Measurements from ENCODE around the gene TRIAP1. TPM values are rescaled to one million over a fixed set of nuclear protein-coding genes. Genes with fewer than 3 reads are reported as not detected.
"Not testable (repeated sequence)": the region's sequence is repeated elsewhere in the genome, so short reads cannot be mapped to it uniquely, and the experiment has no call there.

TRIAP1 gene
- total RNA-seq = 10 to 100 TPM; 36.2 to 40.9 TPM

- Mint-ChIP-seq H3K9me3 (ENCODE audit: insufficient read depth) (no peaks in the 10 kb centered on the region), H3K27ac (peak within 1 kb of the TSS; percentile 99), H3K36me3 (ENCODE audit: low read depth) (peaks cover 62% of the 10 kb centered on the region), H3K4me1 (ENCODE audit: low read depth) (peaks cover 41% of the 10 kb centered on the region), H3K27me3 (ENCODE audit: low read depth) (no peaks in the 10 kb centered on the region), H3K4me3 (peak within 1 kb of the TSS; percentile 97)
- POLR2A ChIA-PET = interaction anchor here (0.6 to 1.9 kb wide), 5 partner anchors 9 to 743 kb away, joined by 3 to 6 read pairs (median 3); partner anchors contain the start of gene SRSF9
- ATAC-seq (peak; percentile 96), DNase-seq (peak; percentile 92)
- CTCF ChIA-PET = interaction anchor here (1.5 to 2.8 kb wide), 4 partner anchors 12 to 23 kb away, joined by 6 to 17 read pairs (median 12); partner anchors contain the start of gene SRSF9
Measured at GRCh38 chr12:120445911-120446843, at the start of gene TRIAP1, which contains the start of gene GATC. TSS of gene TRIAP1 (minus strand) at chr12:120446384. CDS start at chr12:120446372, 12 bp downstream. TSS of gene GATC (plus strand) at chr12:120446444. CDS start at chr12:120446481, 37 bp downstream.

- no peaks in the 10 kb centered on the region for H3K27me3 Mint-ChIP-seq (ENCODE audit: low read depth)
- H3K9me3 Mint-ChIP-seq (ENCODE audit: insufficient read depth) = no peaks in the 10 kb centered on the region
- ChIA-PET CTCF (interaction anchor here (1.1 to 2.4 kb wide), 8 partner anchors 16 to 138 kb away, joined by 3 to 21 read pairs (median 6); partner anchors contain the start of gene SRSF9), POLR2A (interaction anchor here (0.9 to 3.4 kb wide), 4 partner anchors 26 to 294 kb away, joined by 3 to 19 read pairs (median 3); partner anchors contain the start of genes POP5, RPLP0 and SRSF9)
- DNase-seq (no peak), ATAC-seq (peak; percentile 13)
- peaks cover 30% of the 10 kb centered on the region for H3K4me1 Mint-ChIP-seq (ENCODE audit: low read depth)
- peak overlapping the region; percentile 89 for H3K4me3 Mint-ChIP-seq
- H3K36me3 Mint-ChIP-seq (ENCODE audit: low read depth) = peaks cover 28% of the 10 kb centered on the region
- peak overlapping the region; percentile 81 for H3K27ac Mint-ChIP-seq
Measured at GRCh38 chr12:120495186-120495730, 49.1 kb upstream of the TRIAP1 start.

GRCh38 chr12:120490833-120491512, 44.8 kb upstream of the TRIAP1 start:
- CTCF ChIA-PET = interaction anchor here (0.6 to 1.6 kb wide), 5 partner anchors 8 to 51 kb away, joined by 3 to 4 read pairs (median 3); no protein-coding TSS in a partner anchor

GRCh38 chr12:120490325-120490724, 44.1 kb upstream of the TRIAP1 start:
- no peak for ATAC-seq
- Mint-ChIP-seq H3K4me3 (no peak overlapping the region), H3K9me3 (ENCODE audit: insufficient read depth) (no peaks in the 10 kb centered on the region), H3K36me3 (ENCODE audit: low read depth) (no peaks in the 10 kb centered on the region), H3K27ac (no peak overlapping the region), H3K27me3 (ENCODE audit: low read depth) (no peaks in the 10 kb centered on the region), H3K4me1 (ENCODE audit: low read depth) (peaks cover 8% of the 10 kb centered on the region)
- POLR2A ChIA-PET = no interaction called here
- DNase-seq = no peak
- CTCF ChIA-PET = interaction anchor here (0.6 to 1.6 kb wide), 4 partner anchors 11 to 50 kb away, joined by 3 read pairs; no protein-coding TSS in a partner anchor

More at GRCh38 chr12:120490833-120491512, 44.8 kb upstream of the TRIAP1 start:
- no peak for ATAC-seq
- POLR2A ChIA-PET = no interaction called here
- Mint-ChIP-seq H3K27me3 (ENCODE audit: low read depth) (no peaks in the 10 kb centered on the region), H3K36me3 (ENCODE audit: low read depth) (no peaks in the 10 kb centered on the region), H3K4me3 (no peak overlapping the region), H3K4me1 (ENCODE audit: low read depth) (peaks cover 10% of the 10 kb centered on the region), H3K9me3 (ENCODE audit: insufficient read depth) (no peaks in the 10 kb centered on the region), H3K27ac (peak overlapping the region; percentile 9)
- DNase-seq = no peak

GRCh38 chr12:120489018-120489417, 42.8 kb upstream of the TRIAP1 start:
- no peaks in the 10 kb centered on the region for H3K27me3 Mint-ChIP-seq (ENCODE audit: low read depth)
- DNase-seq (no peak), ATAC-seq (no peak)
- no peaks in the 10 kb centered on the region for H3K4me1 Mint-ChIP-seq (ENCODE audit: low read depth)
- no peak overlapping the region for H3K27ac Mint-ChIP-seq
- no peak overlapping the region for H3K4me3 Mint-ChIP-seq
- H3K9me3 Mint-ChIP-seq (ENCODE audit: insufficient read depth) = no peaks in the 10 kb centered on the region
- POLR2A ChIA-PET = interaction anchor here (1.6 kb wide), 1 partner anchor 198 kb away, joined by 5 read pairs; no protein-coding TSS in a partner anchor
- H3K36me3 Mint-ChIP-seq (ENCODE audit: low read depth) = no peaks in the 10 kb centered on the region
- CTCF ChIA-PET = no interaction called here

GRCh38 chr12:120488057-120488640, 42.0 kb upstream of the TRIAP1 start:
- ATAC-seq (no peak), DNase-seq (no peak)
- Mint-ChIP-seq H3K27me3 (ENCODE audit: low read depth) (no peaks in the 10 kb centered on the region), H3K9me3 (ENCODE audit: insufficient read depth) (no peaks in the 10 kb centered on the region), H3K36me3 (ENCODE audit: low read depth) (no peaks in the 10 kb centered on the region), H3K27ac (no peak overlapping the region), H3K4me3 (no peak overlapping the region), H3K4me1 (ENCODE audit: low read depth) (no peaks in the 10 kb centered on the region)
- POLR2A ChIA-PET = interaction anchor here (1.6 kb wide), 1 partner anchor 197 kb away, joined by 5 read pairs; no protein-coding TSS in a partner anchor
- CTCF ChIA-PET = interaction anchor here (0.7 kb wide), 1 partner anchor 11 kb away, joined by 3 read pairs; no protein-coding TSS in a partner anchor

- H3K36me3 Mint-ChIP-seq (ENCODE audit: low read depth); H3K27me3 Mint-ChIP-seq (ENCODE audit: low read depth): not testable (repeated sequence)
- CTCF ChIA-PET = interaction anchor here (0.7 to 2.1 kb wide), 2 partner anchors 12 to 19 kb away, joined by 3 to 9 read pairs; partner anchors contain the start of gene SRSF9
Measured at GRCh38 chr12:120487552-120487951, 41.4 kb upstream of the TRIAP1 start.

GRCh38 chr12:120485961-120486881, 40.0 kb upstream of the TRIAP1 start:
- no peak for ATAC-seq
- CTCF ChIA-PET = interaction anchor here (1.0 to 2.1 kb wide), 3 partner anchors 11 to 20 kb away, joined by 3 to 9 read pairs (median 4); partner anchors contain the start of gene SRSF9

More at GRCh38 chr12:120487552-120487951, 41.4 kb upstream of the TRIAP1 start:
- POLR2A ChIA-PET = interaction anchor here (1.6 kb wide), 1 partner anchor 196 kb away, joined by 5 read pairs; no protein-coding TSS in a partner anchor
- H3K27ac Mint-ChIP-seq; ATAC-seq; H3K4me1 Mint-ChIP-seq (ENCODE audit: low read depth); H3K9me3 Mint-ChIP-seq (ENCODE audit: insufficient read depth); H3K4me3 Mint-ChIP-seq; DNase-seq: not testable (repeated sequence)

GRCh38 chr12:120483621-120484020, 37.4 kb upstream of the TRIAP1 start:
- Mint-ChIP-seq H3K27ac (no peak overlapping the region), H3K4me1 (ENCODE audit: low read depth) (peaks cover 5% of the 10 kb centered on the region), H3K4me3 (no peak overlapping the region), H3K36me3 (ENCODE audit: low read depth) (peaks cover 4% of the 10 kb centered on the region), H3K27me3 (ENCODE audit: low read depth) (no peaks in the 10 kb centered on the region), H3K9me3 (ENCODE audit: insufficient read depth) (no peaks in the 10 kb centered on the region)
- POLR2A ChIA-PET = interaction anchor here (0.5 kb wide), 1 partner anchor 170 kb away, joined by 3 read pairs; no protein-coding TSS in a partner anchor
- DNase-seq (no peak), ATAC-seq (no peak)
- CTCF ChIA-PET = interaction anchor here (0.9 to 1.3 kb wide), 3 partner anchors 8 to 19 kb away, joined by 3 to 4 read pairs (median 3); no protein-coding TSS in a partner anchor

More at GRCh38 chr12:120485961-120486881, 40.0 kb upstream of the TRIAP1 start:
- Mint-ChIP-seq H3K9me3 (ENCODE audit: insufficient read depth) (no peaks in the 10 kb centered on the region), H3K4me3 (no peak overlapping the region), H3K4me1 (ENCODE audit: low read depth) (no peaks in the 10 kb centered on the region), H3K27ac (no peak overlapping the region), H3K36me3 (ENCODE audit: low read depth) (peaks cover 4% of the 10 kb centered on the region), H3K27me3 (ENCODE audit: low read depth) (no peaks in the 10 kb centered on the region)
- DNase-seq = no peak
- POLR2A ChIA-PET = no interaction called here

Measured in activated CD8-positive, alpha-beta T cell treated with anti-CD3 and anti-CD28 coated beads, Interleukin-2, amount 10 ng/mL, durations not matched to agents 7 days and 5 days (primary cell).